ENCODE results near the gene PGAP1.

PGAP1 gene, protein sequence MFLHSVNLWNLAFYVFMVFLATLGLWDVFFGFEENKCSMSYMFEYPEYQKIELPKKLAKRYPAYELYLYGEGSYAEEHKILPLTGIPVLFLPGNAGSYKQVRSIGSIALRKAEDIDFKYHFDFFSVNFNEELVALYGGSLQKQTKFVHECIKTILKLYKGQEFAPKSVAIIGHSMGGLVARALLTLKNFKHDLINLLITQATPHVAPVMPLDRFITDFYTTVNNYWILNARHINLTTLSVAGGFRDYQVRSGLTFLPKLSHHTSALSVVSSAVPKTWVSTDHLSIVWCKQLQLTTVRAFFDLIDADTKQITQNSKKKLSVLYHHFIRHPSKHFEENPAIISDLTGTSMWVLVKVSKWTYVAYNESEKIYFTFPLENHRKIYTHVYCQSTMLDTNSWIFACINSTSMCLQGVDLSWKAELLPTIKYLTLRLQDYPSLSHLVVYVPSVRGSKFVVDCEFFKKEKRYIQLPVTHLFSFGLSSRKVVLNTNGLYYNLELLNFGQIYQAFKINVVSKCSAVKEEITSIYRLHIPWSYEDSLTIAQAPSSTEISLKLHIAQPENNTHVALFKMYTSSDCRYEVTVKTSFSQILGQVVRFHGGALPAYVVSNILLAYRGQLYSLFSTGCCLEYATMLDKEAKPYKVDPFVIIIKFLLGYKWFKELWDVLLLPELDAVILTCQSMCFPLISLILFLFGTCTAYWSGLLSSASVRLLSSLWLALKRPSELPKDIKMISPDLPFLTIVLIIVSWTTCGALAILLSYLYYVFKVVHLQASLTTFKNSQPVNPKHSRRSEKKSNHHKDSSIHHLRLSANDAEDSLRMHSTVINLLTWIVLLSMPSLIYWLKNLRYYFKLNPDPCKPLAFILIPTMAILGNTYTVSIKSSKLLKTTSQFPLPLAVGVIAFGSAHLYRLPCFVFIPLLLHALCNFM

GRCh38 chr2:196926562-196927375, at the start of gene PGAP1:
TSS of gene PGAP1 (minus strand) at chr2:196926707. CDS start at chr2:196926616, 91 bp downstream.
- peak; percentile 70 for DNase-seq (ENCODE audit: low read depth)

GRCh38 chr2:196974970-196975369, 48.5 kb upstream of the PGAP1 start:
- no peak for DNase-seq (ENCODE audit: low read depth)

DNA sequence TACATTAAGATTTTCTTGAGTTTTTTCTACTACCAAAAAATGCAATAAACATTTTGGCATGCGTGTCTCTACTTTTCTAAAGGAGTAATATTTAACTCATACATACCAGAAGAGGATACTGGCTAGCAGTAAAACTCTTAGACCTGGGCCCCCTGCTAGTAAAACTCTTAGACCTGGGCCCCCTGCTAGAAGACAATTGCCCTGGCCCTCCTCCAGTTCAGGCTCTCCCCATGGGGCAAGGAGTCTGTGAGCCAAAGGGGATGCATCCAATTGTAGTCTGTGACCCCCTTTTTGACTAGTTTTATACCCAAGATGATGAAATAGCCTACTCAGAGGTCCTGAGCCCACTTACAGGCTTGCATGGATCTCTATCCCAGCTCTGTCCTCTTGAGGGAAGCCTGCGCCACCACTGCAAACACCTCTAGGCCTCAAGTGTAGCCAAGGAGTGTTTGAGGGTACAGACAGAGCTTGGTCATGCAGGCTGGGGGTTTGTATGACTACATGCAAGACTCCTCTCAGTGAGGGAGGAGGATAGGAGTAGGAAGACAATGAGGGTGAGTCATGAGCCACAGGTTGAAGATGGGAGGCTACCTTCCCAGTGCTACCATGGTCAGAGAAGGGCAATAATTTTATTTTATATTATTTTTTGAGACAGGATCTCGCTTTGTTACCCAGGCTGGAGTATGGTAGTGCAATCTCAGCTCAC, 45.2 kb upstream of the PGAP1 start:
- DNase-seq (ENCODE audit: low read depth), result no peak

GRCh38 chr2:196970099-196970498, 43.6 kb upstream of the PGAP1 start:
- no peak for DNase-seq (ENCODE audit: low read depth)

DNA sequence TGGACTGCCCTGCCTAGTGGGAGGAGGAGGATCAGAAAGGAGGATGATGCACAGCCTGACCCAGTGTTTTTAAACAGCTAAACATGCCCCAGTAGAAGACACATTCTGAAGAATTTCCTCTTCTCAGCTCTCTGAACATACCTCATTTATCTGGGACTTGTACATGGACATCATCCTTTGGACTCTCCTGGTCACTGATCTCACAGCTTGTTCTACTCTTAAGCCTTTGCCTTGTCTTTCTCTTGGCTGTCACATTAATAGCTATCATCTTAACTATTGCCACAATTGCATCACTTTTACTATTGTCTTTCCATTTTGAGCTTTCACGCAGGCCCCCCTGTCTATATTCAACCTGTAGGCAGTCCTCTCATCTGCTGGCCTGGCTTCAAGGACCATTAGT, 42.0 kb upstream of the PGAP1 start:
- DNase-seq (ENCODE audit: low read depth), result no peak

DNA sequence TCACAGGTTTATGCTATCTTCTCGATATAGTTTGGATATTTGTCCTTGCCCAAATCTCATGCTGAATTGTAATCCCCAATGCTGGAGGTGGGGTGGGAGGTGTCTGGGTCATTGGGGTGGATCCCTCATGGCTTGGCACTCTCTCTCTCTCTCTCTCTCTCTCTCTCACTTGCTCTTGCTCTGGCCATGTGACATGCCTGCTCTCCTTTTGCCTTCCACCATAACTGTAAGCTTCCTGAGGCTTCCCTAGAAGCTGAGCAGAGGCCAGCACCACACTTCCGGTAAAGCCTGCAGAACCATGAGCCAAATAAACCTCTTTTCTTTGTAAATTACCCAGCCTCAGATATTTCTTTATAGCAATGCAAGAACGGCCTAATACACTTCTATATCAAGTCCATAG, 41.3 kb upstream of the PGAP1 start:
- DNase-seq (ENCODE audit: low read depth), result no peak

DNA sequence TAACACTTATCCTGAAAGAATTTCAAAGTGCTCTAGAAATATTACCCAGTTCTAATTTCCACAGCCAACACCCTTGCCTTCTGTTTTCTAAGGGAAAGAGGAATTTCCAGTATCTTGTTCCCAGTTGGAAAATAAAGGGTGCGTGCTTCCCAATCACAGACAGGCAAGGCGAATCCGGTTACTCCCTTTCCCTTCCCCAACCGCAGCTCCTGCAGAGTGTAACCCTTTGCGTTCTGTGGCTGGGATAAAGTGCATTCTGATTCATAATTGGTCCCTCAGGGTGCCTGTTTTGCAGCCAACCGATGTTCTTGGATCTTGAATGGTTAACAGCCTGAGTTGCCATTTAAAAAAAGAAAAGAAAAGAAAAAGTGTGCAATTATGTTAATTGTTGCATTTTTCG, 40.6 kb upstream of the PGAP1 start:
- no peak for DNase-seq (ENCODE audit: low read depth)

GRCh38 chr2:196966061-196966460, 39.6 kb upstream of the PGAP1 start:
- no peak for DNase-seq (ENCODE audit: low read depth)

DNA sequence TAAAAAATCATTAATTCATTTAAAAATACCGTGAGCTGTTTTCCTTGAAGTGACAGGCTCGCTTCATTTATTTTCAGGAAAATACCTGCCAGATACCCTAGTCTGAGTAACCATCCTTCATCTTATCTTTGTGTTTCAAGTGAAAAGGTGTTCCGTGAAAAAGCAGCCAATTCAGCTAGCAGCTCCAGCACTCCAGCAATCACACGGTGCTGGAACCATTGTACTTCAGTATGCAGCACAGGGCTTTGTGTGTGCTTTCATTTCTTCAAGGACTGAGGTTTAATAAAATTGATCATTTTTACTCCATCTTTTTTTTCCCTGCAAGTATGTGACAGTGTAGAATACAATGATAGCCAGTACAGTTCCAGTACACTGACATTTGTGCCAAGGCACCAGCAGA, 39.1 kb upstream of the PGAP1 start:
- DNase-seq (ENCODE audit: low read depth), result no peak

GRCh38 chr2:196963961-196964360, 37.5 kb upstream of the PGAP1 start:
- DNase-seq (ENCODE audit: low read depth), result no peak

GRCh38 chr2:196963043-196963442, 36.5 kb upstream of the PGAP1 start:
- DNase-seq (ENCODE audit: low read depth), result no peak

GRCh38 chr2:196962325-196962724, 35.8 kb upstream of the PGAP1 start:
- DNase-seq (ENCODE audit: low read depth), result no peak

DNA sequence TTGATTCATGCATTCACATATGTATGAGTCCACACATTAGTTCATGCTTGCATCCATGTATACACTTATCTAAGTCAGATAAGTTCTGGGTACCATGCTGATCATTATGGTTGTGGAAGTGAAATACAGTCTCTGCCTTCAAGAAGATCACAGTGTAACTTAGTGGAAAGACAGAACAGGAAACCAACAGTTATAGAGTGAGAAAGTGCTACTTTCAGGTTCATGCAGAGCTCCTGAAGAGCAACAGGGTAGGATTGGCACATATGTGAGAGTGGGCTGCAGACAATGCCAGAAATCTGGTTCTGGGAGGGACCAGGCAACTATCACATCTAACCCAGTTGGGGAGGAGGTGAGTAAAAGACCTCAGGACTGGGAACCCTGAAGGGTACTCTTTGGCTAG, 35.4 kb upstream of the PGAP1 start:
- no peak for DNase-seq (ENCODE audit: low read depth)

GRCh38 chr2:196959734-196960338, 33.3 kb upstream of the PGAP1 start:
- DNase-seq (ENCODE audit: low read depth), result no peak

DNA sequence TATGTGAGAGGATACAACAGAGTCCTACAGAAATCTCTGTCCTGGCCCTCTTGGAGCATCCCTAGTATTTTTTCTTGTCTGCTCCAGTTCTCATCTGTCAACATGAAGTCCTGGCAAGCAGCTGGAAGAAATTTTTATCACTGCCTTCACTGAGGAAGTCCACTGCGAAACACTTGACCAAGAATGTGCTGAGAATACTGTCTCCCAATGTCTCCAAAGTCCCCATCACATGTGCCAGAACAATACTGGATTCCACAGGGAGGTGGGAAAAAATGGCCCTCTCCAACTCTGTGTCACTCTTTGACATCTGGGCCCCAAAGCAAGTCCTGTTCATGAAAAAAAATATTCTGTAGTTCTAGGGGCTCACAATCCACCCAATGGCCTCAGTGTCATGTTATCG, 32.8 kb upstream of the PGAP1 start:
- no peak for DNase-seq (ENCODE audit: low read depth)

- no peak for DNase-seq (ENCODE audit: low read depth)
Measured at GRCh38 chr2:196957881-196958525, 31.5 kb upstream of the PGAP1 start.

GRCh38 chr2:196957442-196957841, 30.9 kb upstream of the PGAP1 start:
- no peak for DNase-seq (ENCODE audit: low read depth)

DNA sequence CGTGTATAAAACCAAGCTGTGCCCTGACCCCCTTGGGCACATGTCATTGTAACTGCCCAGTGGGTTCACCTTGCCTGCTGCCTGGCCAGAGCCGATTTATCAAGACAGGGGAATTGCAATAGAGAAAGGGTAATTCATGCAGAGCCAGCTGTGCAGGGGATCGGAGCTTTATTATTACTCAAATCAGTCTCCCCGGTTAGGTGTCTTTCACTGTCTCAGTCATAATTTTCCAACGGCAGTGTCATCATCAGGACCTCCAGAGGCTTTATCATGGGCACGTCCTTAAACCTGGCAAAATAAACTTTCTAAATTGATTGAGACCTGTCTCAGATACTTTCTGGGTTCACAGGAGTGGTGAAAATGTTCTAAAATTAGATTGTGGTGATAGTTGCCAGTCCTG, 29.6 kb upstream of the PGAP1 start:
- DNase-seq (ENCODE audit: low read depth), result no peak

GRCh38 chr2:196955036-196955435, 28.5 kb upstream of the PGAP1 start:
- no peak for DNase-seq (ENCODE audit: low read depth)

DNA sequence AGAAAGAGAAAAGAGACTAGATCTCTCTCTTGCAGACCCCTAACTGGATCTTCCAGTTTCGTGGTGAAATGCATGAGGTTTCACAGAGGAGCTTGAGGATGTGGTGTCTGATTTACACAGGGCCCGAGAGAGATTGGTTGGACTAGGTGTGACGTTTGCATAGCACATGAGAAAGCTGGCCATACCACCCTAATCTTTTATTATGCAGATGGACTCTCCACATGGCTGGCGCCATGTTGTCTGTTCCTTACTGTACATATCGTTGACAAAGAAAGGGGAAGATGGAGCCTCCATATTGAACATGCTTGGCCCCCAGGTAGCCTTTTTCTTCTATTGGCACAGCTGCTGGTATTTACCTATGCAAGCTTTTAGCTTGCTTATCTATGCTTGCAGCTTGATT, 27.5 kb upstream of the PGAP1 start:
- DNase-seq (ENCODE audit: low read depth), result no peak

GRCh38 chr2:196952936-196953335, 26.4 kb upstream of the PGAP1 start:
- no peak for DNase-seq (ENCODE audit: low read depth)
